OCI-LY7 (cell line): Measurements from ENCODE around the gene GNAQ.

Experiments
- CTCF ChIP-seq: fragments of 200-600 bp; sonication (generic); conservative IDR thresholded peaks from 2 replicates; pipeline ENCODE4 v1.5.1; 2014; ENCODE audit warnings: mild to moderate bottlenecking, antibody characterized with exemption, low read length, moderate library complexity, mixed read lengths
- EZH2phosphoT487 ChIP-seq: fragments of 200-600 bp; sonication (generic); IDR thresholded peaks from 2 replicates; pipeline ENCODE4 v1.6.1; 2018; ENCODE audit warnings: low read depth, borderline replicate concordance, mild to moderate bottlenecking, mixed run types, antibody characterized with exemption, low read length, moderate library complexity, mixed read lengths

- TF ChIP-seq CTCF, result no peak
- no peak for TF ChIP-seq EZH2phosphoT487
Observed at GRCh38 chr9:78000221-78000620, 31.4 kb downstream of the GNAQ start.
